GM19455 (cell line): ENCODE results near the gene SEMA4G.

Experiments used
- ATAC-seq: cut with Tn5 transposase; IDR thresholded peaks from one replicate; pipeline ENCODE4 v1.9.1; 2021; ENCODE audit not compliant: unreplicated experiment

Gene SEMA4G

DNA sequence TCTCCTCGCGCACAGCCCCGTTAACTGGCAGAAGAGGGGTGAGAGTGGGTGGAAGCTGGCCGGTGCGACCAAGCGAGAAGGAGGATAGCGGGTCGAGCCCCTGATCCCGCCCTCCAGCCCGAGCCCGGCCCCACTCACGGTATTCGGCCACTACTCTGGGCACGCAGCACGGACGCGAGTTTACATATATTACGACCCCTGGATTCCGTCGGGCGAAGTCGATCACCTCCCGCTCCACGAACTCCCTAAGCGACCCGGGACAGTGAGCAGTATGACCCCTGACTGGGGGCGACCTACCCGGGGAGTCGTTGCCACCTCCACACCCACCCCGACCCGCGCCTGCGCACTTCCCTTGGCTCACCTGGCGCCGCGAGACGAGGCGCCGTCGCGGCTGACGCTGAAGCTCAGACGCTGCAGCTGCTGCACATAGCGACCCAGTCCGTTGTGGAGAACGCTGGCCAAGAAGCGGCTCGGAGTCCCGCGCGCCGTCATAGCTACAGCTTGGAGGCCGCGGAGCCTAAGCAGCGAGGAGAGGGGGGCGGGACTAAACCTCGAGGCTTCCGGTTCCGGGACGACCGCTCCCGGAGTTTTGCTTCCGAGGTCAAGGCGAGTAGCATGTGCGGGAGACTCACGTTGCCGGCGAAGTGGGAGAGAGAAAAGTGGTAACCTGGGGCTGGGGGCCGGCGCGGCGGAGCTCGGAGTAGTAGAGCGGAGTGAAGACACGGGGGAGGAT, 17.8 kb downstream of the SEMA4G start, which contains the start of the genes MRPL43 and TWNK:
TSS of gene MRPL43 (minus strand) at position 546 of the 733 bp plus-strand sequence. CDS start at position 492, 54 bp downstream.
TSS of gene TWNK (plus strand) at position 592 of the 733 bp plus-strand sequence. CDS start 668 bp downstream, outside the sequence.
- ATAC-seq, result peak; percentile 75

DNA sequence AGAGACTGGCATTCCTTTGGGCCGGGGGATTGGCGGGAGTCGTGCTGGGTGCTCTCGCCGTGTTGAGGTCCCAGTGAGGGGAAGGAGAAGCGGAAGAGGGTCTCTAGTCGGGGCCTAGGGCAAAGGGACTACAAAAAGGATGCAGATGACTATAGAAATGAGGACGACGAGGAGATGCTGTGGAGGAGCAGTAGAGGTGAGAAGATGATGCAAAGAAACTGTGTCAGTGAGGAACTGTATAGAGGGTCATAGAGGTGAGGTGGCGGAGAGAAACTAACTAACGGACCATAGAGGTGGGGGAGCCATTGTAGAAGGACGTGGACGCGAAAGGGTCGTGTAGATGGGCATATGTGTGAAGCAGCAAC, 18.4 kb downstream of the SEMA4G start:
- no peak for ATAC-seq

DNA sequence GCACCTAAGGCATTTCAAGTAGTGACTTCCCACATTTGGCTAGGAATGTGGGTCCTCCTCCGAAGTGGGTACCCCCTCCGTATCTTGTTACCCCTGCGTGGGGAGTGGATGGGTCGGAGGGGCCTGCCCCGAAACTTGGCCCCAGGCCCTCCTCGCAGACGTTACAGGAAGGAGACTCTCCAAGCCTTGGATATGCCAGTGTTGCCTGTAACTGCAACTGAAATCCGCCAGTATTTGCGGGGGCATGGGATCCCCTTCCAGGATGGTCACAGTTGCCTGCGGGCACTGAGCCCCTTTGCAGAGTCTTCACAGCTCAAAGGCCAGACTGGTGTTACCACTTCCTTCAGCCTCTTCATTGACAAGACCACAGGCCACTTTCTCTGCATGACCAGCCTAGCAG, 18.9 kb downstream of the SEMA4G start:
- ATAC-seq, result no peak

DNA sequence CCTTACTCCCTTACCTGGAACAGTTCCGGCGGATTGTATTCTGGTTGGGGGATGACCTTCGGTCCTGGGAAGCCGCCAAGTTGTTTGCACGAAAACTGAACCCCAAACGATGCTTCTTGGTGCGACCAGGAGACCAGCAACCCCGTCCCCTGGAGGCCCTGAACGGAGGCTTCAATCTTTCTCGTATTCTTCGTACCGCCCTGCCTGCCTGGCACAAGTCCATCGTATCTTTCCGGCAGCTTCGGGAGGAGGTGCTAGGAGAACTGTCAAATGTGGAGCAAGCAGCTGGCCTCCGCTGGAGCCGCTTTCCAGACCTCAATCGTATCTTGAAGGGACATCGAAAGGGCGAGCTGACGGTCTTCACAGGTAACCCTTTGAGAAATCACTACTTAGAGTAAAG, 19.8 kb downstream of the SEMA4G start:
- no peak for ATAC-seq

DNA sequence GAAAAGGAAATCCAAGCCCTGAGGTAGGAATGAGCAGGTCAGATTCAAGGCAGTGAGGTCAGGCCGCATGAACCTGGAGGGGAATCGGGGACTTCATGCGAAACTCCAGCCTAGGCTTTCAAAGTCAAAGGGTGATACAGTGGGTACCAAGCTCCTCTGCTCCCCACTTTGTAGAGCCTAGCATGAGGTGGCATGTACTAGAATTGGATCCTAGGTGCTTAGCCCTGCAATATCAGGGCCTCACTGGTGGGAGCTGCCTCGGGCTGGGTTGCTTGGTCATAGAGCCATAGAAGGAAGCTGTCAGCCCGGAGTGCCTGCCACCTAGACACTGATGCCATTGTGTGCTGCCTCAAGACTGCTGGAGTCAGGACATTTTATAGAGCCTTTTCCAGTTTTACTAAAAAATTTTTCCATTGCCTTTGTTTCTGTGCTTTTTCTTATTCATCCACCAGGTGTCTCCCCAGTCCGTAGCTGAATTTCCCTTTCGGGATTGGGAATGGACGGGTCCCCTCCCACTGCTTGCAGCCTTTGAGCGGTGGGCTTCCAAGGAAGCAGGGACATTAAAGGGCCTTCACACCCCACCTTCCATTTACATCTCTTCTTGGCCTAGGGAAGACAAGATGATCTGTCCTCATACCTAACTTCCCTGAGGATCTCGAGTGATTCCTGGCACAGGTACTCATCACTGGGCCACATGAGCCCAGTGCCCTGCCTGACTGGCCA, 24.8 kb downstream of the SEMA4G start:
- no peak for ATAC-seq

DNA sequence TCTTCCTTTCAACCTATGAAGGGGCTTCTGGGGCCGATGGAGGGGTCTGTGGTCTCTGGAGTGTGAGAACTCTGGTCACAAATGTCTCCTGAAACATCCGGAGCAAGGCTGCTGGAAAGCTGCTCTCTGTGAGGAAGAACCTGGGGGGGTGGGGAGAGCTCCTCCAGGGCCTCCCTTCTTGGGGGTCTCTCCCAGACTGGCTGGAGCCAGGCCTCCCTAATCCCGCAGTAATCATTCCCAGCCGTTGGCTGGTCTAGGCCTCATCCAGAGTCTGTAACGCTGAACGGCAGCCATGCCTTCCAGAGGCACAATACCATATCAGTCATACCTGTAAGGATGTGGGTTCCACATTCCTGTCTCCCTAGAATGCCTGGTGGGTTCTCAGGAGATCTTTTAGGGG, 25.9 kb downstream of the SEMA4G start:
- ATAC-seq, result no peak

DNA sequence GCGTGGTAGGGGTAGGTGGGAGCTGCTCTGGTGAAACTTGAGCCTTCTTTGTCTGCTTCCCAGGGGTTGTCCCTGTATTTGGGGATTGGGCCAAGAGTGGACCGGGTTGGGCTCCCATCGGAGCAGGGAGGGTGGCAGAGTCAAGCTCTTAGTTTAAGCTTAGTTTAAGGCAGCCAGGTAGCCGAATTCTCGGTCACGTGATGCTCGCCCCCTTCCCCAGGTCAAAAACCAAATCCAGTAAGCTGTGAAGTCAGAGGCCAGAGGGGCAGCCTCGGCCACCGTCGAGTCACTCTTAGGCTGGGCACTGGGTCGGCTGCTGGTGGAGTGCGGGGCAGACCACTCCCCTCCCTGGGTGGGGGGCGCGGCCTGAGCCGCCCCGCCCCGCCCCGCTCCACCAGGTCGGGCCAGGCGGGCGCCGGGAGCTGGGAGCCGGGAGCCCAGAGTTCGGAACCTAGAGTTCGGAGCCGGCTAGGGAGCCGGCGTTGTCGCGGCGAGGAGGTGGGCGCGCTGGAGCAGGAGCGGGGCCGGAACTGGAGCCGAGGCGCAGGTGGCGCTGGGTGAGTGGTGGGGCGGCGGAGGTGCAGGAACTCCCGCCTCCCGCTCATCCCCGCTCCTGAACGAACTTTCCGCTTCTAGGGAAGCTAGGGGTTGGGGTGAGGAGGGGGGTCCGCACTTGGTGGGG, 27.5 kb downstream of the SEMA4G start:
- ATAC-seq, result no peak

DNA sequence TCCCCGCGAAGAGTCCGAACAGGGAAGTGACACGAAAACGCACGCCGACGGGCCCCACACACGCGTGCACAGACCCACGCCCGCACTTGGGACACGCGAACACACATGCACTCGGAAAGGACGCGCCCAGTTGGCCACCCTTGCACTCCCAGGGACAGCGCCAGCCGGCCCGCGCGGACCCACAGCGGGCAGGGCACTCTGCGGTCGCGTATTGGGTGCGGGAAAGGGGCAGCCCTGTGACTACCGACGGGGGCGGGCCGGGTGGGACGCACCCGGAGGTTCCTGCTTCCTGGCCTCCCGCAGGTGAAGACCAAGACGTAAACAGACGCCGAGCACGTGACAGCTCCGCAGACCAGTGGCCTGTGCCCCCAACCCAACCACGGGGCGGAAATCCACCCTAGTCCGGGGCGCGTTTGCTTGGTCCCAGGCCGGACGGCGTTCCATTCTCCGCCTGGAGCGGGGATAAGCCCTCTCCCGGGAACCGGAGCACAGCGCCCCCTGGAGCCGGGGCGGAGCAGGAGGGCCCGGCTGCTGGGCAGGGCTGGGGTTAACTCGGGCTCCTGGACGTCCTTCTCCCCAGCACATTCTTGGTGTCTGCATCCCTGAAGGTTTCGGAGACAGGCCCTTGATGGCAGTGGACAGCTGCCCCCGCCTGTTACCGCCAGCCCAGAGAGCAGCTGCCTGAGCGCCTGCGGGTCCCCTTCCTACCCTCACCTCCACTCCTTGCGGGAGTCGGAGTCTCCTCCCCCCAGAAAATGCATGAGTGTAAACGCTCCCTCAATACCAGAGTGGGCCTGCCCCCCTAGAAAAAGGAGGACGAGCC, 28.3 kb downstream of the SEMA4G start:
- peak; percentile 42 for ATAC-seq

DNA sequence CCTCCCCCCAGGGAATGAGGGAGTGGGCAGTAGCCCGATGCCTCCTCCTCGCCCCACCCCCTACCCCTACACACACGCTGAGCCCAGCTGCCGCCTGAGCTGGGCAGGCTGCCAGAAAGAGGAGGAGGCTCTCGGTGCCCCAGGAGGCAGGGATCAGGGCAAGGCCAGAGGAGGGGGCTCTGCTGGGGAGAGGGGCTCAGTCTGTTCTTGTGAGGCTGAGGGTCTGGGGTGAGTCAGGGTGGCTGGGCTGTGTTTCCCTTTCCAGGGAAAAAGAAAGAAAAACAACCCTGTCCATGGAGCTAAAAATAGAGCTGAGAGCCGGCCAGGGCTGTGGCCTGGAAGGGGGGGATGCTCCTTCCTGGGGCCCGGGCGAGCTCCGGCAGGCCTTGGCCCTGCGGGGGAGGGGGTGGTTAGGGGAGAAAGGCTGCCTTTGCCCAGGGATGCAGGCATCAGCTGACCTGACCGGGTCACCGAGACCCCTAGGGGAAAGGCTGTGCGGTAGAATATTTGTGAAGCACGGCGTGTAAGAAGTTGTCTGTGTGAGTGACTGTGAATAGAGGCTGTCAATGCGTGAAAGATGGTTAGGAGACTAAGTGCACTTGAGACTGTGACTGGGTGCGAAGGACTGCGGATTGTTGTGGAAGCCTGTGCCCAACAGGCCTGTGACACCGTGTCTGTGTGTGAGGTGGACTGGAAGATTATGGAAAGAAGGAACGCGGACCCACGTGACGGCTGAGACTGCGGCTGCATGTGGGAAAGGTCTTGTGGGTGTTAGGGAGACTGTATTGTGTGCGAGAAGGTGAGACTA, 29.1 kb downstream of the SEMA4G start:
- peak; percentile 14 for ATAC-seq

DNA sequence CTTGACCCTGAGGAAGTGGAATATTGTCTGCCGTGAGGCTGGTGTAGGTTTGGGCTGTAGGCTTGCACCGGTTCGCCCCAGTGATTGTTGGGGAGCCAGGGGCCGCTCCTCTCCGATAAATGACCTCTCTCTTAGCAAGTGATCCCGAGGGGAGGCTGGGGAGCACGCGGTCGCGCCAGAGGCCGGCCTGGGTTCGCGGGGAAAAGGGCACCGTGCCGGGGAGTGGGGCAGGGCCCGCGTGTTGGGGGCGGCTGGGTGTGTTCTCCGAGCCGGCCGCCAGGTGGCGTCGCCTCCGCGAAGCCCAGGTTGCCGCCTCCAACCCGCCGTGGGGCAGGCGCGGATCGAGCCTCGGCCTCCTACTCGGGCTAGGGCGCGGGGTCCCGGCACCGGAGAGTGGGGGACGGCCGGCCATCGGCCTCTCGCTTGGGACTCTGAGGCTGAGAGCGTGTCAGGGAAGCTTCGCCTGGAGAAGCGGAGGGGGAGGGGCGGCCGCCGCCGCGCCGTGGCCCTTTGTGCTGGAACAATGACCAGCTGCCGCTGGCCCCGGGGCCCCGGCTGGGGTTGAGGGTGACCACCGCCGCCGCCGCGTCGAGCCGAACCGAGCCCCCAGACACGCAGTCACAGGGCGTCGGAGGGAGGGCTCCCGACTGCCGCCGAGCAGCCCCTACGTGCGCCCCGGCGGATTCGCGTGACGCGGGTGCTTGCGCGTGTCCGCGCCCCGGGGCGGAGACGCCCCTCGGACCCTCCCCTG, 29.9 kb downstream of the SEMA4G start:
- ATAC-seq, result peak; percentile 58

DNA sequence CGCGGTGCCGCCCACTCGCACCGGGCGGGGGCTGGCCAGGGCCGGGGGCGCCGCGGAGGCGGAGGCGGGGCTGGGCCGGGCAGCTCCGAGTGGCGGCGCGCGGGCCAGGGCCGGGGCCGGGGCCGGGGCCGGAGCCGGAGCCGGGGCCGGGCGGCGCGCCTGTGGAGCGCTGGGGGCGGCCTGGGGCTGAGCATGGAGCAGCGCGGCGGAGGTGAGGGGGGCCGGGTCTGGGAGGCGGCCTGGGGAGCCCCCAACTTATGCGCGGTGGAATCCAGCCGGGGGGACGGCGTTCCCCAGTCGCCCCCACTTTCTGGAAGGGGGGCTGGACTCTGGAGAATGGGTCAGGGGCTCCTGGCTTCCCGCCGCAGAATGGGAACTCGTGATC, 30.4 kb downstream of the SEMA4G start, which contains the start of gene LZTS2:
TSS of gene LZTS2 (plus strand) at position 67 of the 385 bp plus-strand sequence. CDS start 2,731 bp downstream, outside the sequence.
- no peak for ATAC-seq

DNA sequence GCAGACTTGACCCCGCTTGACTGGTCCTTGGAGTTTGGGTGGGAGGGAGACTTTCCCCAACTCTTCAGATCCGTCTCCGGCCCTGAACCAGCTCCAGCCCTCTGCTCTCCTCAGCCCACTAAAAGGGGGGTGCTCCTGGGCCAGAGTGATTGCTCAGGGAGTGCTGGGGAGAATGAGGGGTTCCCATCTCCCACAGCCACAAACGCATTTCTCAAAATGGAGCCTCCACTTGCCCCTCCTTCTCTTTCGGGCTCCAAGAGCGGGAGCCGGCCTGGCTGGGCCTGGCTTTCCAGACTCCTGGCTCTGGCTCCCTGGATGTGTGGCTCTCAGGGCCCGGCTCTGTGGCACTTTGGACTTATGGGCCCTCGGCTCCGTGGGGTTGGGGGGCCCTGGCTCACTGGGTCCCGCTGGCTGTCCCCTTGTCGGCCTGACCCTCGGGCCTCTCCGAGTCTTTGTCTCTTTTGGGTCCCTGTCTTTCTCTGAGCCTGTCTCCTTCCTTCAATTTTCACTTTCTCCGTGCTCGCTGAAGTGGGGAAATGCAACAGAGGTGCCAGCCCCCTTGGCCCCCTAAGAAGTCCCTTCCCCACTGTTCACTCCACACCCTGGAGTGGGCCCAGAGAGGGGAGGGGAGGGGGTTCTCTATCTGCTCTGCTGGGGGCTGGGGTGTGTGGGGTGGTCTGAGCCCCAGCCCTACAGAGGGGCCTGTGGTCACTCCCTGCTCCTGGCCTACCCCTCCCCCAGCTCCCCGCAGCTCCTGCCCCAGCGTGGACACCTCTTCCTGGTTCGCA, 31.0 kb downstream of the SEMA4G start:
- ATAC-seq, result no peak

DNA sequence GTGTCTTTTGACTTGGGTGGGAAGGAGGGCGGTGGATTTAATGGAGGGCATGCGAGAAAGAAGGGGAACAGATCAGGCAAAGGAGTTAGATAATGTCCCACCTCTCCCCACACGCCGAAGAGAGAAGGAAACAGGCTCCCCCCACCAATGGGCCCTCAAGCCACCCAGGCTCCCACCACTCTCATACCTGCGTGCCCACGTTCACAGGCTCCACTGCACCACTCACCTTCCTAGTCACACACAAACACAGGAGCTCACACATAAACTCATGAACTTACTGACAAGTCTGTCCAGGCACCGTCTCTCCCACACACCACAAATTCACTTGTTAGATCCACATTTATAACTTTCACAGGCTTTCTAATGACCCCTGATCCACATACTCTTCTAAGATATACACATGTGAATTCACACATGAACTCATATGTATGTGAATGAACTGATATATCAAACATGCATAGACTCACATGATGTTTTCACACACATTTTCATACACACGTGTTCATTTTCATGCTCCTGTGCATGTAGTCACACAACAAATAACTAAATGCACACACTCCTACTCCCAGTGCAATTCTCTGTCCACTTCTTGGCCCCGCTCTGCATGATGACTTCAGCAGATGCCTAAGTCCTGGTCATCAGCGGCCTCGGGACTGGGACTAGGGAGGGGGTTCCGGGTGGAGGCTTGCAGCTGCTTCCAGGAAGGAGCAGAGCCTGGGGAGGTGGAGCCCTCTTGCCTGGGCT, 31.8 kb downstream of the SEMA4G start:
- no peak for ATAC-seq

DNA sequence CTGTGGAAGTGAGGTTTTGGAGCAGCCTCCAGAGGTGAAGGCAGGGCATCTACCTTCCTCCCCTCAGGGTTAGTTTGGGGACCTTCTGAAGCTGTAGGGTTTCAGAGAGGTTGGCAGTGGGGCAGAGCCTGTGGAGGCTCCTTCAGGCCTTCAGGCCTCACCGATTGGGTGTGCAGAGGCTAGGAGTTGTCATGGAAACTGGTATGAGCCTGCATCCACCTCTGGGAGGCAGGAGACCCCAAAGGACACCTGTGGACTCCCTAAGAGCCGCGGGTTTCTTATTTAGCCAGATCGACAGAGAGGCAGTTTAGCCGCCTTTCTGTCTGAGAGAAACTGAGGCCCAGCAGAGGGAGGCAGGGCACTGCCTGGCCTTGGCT, 32.3 kb downstream of the SEMA4G start:
- no peak for ATAC-seq

DNA sequence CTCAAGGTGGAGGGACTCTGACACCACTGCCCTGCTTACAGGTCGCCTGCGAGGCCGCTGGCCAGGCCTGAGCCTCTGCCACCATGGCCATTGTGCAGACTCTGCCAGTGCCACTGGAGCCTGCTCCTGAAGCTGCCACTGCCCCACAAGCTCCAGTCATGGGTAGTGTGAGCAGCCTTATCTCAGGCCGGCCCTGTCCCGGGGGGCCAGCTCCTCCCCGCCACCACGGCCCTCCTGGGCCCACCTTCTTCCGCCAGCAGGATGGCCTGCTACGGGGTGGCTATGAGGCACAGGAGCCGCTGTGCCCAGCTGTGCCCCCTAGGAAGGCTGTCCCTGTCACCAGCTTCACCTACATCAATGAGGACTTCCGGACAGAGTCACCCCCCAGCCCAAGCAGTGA, 33.2 kb downstream of the SEMA4G start:
- ATAC-seq, result no peak

DNA sequence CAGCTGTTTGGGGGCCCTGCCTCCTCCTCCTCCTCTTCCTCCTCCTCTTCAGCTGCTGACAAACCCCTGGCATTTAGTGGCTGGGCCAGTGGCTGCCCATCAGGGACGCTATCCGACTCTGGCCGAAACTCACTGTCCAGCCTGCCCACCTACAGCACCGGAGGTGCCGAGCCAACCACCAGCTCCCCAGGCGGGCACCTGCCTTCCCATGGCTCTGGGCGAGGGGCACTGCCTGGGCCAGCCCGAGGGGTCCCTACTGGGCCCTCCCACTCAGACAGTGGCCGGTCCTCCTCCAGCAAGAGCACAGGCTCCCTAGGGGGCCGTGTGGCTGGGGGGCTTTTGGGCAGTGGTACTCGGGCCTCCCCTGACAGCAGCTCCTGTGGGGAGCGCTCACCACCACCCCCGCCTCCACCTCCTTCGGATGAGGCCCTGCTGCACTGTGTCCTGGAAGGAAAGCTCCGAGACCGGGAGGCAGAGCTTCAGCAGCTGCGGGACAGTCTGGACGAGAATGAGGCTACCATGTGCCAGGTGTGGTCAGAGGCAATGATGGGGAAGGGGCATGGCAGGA, 34.4 kb downstream of the SEMA4G start:
- no peak for ATAC-seq

DNA sequence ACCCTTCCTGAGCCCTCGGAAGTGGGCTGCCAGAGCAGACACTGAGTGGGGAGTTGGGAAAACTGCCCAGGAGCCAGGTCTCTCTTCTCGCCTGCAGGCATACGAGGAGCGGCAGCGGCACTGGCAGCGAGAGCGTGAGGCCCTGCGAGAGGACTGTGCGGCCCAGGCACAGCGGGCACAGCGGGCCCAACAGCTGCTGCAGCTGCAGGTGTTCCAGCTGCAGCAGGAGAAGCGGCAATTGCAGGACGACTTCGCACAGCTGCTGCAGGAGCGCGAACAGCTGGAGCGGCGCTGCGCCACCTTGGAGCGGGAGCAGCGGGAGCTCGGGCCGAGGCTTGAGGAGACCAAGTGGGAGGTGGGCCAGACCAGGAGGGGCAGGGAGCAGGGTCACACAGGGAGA, 36.1 kb downstream of the SEMA4G start:
- no peak for ATAC-seq
